Prostate gland (tissue), 2 donors: ENCODE data around the gene MTMR11. TPM values are rescaled to one million over a fixed set of nuclear protein-coding genes. Genes with fewer than 3 reads are reported as not detected.
"Not testable (repeated sequence)": the region's sequence is repeated elsewhere in the genome, so short reads cannot be mapped to it uniquely, and the experiment has no call there.

Experiments used
- DNase-seq: peaks from one replicate; pipeline ENCODE4 v3.0.0-alpha.2; 2019; ENCODE audit warnings: low spot score
- H3K27ac ChIP-seq, 2 donors: fragments of 200-600 bp; sonication (generic); 2 replicates each; pipeline ENCODE4 v1.5.1; 2017 to 2019
- H3K27me3 ChIP-seq: fragments of 200-600 bp; sonication (generic); replicated peaks from 2 replicates; pipeline ENCODE4 v1.5.1; 2019; ENCODE audit not compliant: insufficient read depth
- H3K36me3 ChIP-seq, 2 donors: fragments of 200-600 bp; sonication (generic); 1 replicate in 1 of 2; 2 replicates in 1 of 2; pipeline versions ENCODE4 v1.5.1 to v1.8.1; 2017 to 2019
- H3K4me1 ChIP-seq: fragments of 200-600 bp; sonication (generic); replicated peaks from 2 replicates; pipeline ENCODE4 v1.5.1; 2019
- H3K4me3 ChIP-seq, 2 donors: fragments of 200-600 bp; sonication (generic); 2 replicates each; pipeline ENCODE4 v1.5.1; 2017 to 2019
- H3K9me3 ChIP-seq: fragments of 200-600 bp; sonication (generic); 2 replicates; pipeline ENCODE4 v1.5.1; 2017
- POLR2A ChIP-seq: fragments of 450-650 bp; IDR thresholded peaks from one replicate; pipeline ENCODE4 v1.6.1; 2016; ENCODE audit warnings: antibody characterized with exemption, mild to moderate bottlenecking
- POLR2AphosphoS5 ChIP-seq: sonication (generic); formaldehyde crosslinking; IDR thresholded peaks from one replicate; pipeline ENCODE4 v1.6.1; 2017; ENCODE audit warnings: antibody characterized with exemption
- WGBS: methylation state at CpG from one replicate; pipeline ENCODE4 v1.1.5; 2018; 5-methylcytosine and 5-hydroxymethylcytosine counted together
- intact Hi-C: fragments of 100-400 bp; cut with DNase I; formaldehyde crosslinking; loops from one replicate; pipeline ENCODE4 v1.14.2; 2022
- total RNA-seq, 2 donors: library from RNA; depleted of rRNA; stranded (reverse); fragments of >200 nt; gene quantifications; one replicate each; pipeline ENCODE4 v1.1.0, GENCODE V29; 2016
- TF ChIP-seq, protein P1 (sequence below), 4 experiments: fragments of 200-600 bp in 2 of 4; fragments of 450-650 bp in 2 of 4; sonication (generic) in 2 of 4; IDR thresholded peaks; 1 replicate in 3 of 4; 2 replicates in 1 of 4; pipeline ENCODE4 v1.5.1; 2016 to 2019; ENCODE audit warnings: antibody characterized with exemption in 4 of 4, mild to moderate bottlenecking in 2 of 4, moderate library complexity in 2 of 4

Gene MTMR11
- total RNA-seq, 2 donors from 2014 or later, result 2.6 to 25.5 TPM

DNA sequence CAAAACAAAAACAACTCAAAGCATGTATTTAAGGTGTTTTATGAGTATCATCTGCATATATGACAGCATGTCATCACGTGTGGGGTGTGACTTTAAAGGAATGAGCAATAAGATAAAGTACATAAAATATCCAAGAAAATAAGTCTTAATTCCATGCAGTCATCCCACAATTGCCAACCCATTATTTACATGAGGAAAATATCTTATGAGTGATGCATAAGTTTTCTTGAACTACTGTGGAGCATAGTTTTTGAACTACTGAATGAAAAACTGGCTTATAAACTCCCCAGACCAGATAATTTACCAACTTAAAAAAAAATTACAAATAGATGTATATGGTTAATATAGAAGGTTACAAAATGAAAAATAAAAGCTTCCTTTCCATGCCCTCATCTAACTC, 29.7 kb upstream of the MTMR11 start:
- Histone ChIP-seq H3K27me3 (no peaks in the 10 kb centered on the region), H3K4me3 (no peak overlapping the region), H3K4me1 (no peaks in the 10 kb centered on the region), H3K36me3 (no peaks in the 10 kb centered on the region), H3K9me3 (no peaks in the 10 kb centered on the region), H3K27ac (no peak overlapping the region)
- 73% methylated on average over 1 of the region's 1 CpG for WGBS
- no peak for DNase-seq
- intact Hi-C loops, result no loop called here
- TF ChIP-seq, protein P1, sequence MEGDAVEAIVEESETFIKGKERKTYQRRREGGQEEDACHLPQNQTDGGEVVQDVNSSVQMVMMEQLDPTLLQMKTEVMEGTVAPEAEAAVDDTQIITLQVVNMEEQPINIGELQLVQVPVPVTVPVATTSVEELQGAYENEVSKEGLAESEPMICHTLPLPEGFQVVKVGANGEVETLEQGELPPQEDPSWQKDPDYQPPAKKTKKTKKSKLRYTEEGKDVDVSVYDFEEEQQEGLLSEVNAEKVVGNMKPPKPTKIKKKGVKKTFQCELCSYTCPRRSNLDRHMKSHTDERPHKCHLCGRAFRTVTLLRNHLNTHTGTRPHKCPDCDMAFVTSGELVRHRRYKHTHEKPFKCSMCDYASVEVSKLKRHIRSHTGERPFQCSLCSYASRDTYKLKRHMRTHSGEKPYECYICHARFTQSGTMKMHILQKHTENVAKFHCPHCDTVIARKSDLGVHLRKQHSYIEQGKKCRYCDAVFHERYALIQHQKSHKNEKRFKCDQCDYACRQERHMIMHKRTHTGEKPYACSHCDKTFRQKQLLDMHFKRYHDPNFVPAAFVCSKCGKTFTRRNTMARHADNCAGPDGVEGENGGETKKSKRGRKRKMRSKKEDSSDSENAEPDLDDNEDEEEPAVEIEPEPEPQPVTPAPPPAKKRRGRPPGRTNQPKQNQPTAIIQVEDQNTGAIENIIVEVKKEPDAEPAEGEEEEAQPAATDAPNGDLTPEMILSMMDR (IDR thresholded peaks at IDR 0.05), result no peak
- TF ChIP-seq POLR2A, result no peak
- TF ChIP-seq POLR2AphosphoS5, result no peak

DNA sequence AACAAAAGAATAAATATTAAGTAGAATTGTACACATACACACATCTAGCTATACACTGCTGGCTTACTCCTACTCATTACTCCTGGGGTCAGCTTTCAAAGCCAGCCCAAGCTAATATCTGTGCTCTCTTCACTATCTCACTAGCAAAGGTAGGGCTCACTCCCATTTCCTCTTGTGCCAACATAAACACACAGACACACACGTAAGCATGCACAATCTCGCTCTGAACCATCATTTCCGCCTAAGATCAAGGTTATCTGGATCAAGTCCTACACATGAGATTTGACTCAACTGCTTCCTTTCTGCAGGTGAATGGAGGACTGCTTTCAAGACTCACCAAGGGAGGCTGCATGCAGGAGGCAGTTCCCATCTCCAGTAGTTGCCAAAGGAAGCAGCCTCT, 28.8 kb upstream of the MTMR11 start:
- intact Hi-C loops, result no loop called here
- no peak overlapping the region for H3K4me3 ChIP-seq
- no peaks in the 10 kb centered on the region for H3K4me1 ChIP-seq
- 89% methylated on average over 3 of the region's 3 CpGs for WGBS
- H3K9me3 ChIP-seq, result no peaks in the 10 kb centered on the region
- H3K36me3 ChIP-seq, result no peaks in the 10 kb centered on the region
- TF ChIP-seq, protein P1 (IDR thresholded peaks at IDR 0.05), result no peak
- no peak for TF ChIP-seq POLR2A
- H3K27me3 ChIP-seq, result no peaks in the 10 kb centered on the region
- no peak overlapping the region for H3K27ac ChIP-seq
- DNase-seq, result no peak

DNA sequence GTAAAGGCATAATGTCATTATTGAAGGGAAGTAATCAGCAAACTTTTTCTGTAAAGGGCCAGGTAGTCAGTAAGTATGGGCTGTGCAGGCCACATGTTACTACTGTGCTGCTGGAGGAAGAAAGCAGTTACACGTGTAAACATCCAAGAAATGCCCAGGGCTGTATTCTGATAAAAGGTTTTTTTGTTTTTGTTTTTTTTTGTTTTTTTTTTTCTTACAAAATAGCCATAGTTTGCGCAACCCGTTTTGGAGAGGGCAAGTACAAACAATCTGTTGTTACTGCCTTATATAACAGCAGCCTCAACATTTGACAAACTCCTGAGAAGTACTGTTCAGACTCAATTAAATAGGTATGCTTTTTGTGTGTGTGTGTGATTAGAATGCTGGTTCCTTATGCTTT, 26.7 kb upstream of the MTMR11 start:
- Histone ChIP-seq H3K4me1 (no peaks in the 10 kb centered on the region), H3K36me3 (no peaks in the 10 kb centered on the region), H3K27ac (peak overlapping the region; percentile 10 to 21), H3K27me3 (no peaks in the 10 kb centered on the region), H3K4me3 (no peak overlapping the region), H3K9me3 (no peaks in the 10 kb centered on the region)
- TF ChIP-seq, protein P1 (IDR thresholded peaks at IDR 0.05), result no peak
- TF ChIP-seq POLR2AphosphoS5 (peak; percentile 4), POLR2A (no peak)
- WGBS, result 39% methylated on average over 3 of the region's 3 CpGs
- intact Hi-C loops, result loop anchor here (2.0 to 5.0 kb wide), 2 partner anchors 87 to 204 kb away; no protein-coding TSS in a partner anchor
- DNase-seq, result no peak

DNA sequence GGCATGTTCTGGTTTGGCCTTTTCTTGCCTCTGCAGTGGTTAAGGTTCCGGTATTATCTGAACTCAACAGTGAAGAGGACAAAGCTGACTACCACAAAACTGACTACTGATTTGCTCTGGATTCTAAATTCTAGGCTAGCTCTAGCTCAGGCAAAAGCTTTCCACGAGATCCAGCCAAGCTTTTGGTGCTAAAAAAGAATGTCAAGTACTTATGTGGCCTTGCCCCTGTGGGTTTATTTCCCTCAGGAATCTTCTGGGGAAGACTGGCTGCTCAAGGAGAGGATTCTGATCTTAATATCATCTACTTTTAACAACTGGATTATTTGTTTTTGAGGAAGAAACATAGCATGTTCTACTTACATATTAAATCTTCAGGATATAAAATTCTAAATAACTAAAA, 26.1 kb upstream of the MTMR11 start:
- WGBS, result 58% methylated on average over 2 of the region's 2 CpGs
- Histone ChIP-seq H3K27ac (peak overlapping the region; percentile 10 to 53), H3K4me1 (no peaks in the 10 kb centered on the region), H3K27me3 (no peaks in the 10 kb centered on the region), H3K4me3 (no peak overlapping the region), H3K9me3 (no peaks in the 10 kb centered on the region), H3K36me3 (peaks cover under 1 to 4% of the 10 kb centered on the region in 2 donors)
- intact Hi-C loops, result loop anchor here (2.0 to 5.0 kb wide), 2 partner anchors 88 to 205 kb away; no protein-coding TSS in a partner anchor
- DNase-seq, result no peak
- TF ChIP-seq POLR2A, result no peak
- TF ChIP-seq, protein P1 (IDR thresholded peaks at IDR 0.05), result no peak
- no peak for TF ChIP-seq POLR2AphosphoS5

DNA sequence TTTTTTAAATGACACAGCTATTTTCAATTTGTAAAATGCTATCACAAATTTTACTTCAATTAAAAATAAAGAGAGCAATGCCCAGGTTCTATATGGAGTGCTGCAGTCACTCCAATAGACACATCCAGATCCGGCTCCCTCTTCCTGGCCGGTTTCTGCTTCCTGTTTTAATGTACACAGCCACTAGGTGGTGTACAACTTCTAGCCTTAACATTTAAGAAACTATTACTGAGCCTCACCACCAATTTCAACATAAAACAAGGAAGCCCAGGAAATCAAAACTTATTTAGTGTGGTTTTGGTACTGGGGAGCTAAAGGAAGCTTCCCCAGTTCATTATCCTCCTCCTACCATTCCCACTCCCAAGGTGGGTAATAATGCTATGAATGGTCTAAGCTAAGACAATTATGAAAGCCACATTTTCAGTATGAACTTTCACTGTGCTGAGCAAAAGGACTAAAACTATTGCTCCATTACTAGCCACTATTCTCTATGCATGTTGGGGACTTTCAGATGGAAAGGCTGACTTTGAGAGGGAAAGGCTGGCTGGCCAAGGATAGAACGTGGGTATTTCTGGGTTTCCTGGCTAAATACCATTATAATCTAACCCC, 25.5 kb upstream of the MTMR11 start:
- no peaks in the 10 kb centered on the region for H3K4me1 ChIP-seq
- no peaks in the 10 kb centered on the region for H3K9me3 ChIP-seq
- no peak overlapping the region for H3K4me3 ChIP-seq
- H3K27me3 ChIP-seq, result no peaks in the 10 kb centered on the region
- TF ChIP-seq, protein P1 (IDR thresholded peaks at IDR 0.05), result peak; percentile 70 to 89 (median 84)
- TF ChIP-seq POLR2AphosphoS5 (peak; percentile 72), POLR2A (no peak)
- peaks cover 3 to 8% of the 10 kb centered on the region in 2 donors for H3K36me3 ChIP-seq
- DNase-seq, result peak; percentile 68
- WGBS, result 24% methylated on average over 3 of the region's 3 CpGs
- peak overlapping the region; percentile 10 to 53 for H3K27ac ChIP-seq
- intact Hi-C loops, result loop anchor here (2.0 to 5.0 kb wide), 2 partner anchors 89 to 205 kb away; no protein-coding TSS in a partner anchor

DNA sequence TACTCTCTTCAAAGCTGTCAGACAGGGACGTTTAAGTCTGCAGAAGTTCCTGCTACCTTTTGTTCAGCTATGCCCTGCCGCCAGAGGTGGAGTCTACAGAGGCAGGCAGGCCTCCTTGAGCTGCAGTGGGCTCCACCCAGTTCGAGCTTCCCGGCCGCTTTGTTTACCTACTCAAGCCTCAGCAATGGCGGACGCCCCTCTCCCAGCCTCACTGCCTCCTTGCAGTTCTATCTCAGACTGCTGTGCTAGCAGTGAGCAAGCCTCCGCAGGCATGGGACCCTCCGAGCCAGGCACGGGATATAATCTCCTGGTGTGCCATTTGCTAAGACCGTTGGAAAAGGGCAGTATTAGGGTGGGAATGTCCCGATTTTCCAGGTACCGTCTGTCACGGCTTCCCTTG, 20.9 kb upstream of the MTMR11 start:
- intact Hi-C loops, DNase-seq, H3K4me1 ChIP-seq, H3K9me3 ChIP-seq, H3K27ac ChIP-seq, H3K36me3 ChIP-seq, H3K4me3 ChIP-seq, H3K27me3 ChIP-seq: not testable (repeated sequence)
- WGBS, result 98% methylated on average over 14 of the region's 14 CpGs
